CD4-positive, alpha-beta T cell (primary cell): Measurements from ENCODE around the gene VEGFB. TPM values are rescaled to one million over a fixed set of nuclear protein-coding genes. Genes with fewer than 3 reads are reported as not detected.

Experiments
- ATAC-seq: fragments of 200-7000 bp; cut with Tn5 transposase; one replicate; pipeline ENCODE4 v1.10.0; 2022; ENCODE audit warnings: mild to moderate bottlenecking; ENCODE audit not compliant: poor library complexity
- CTCF ChIA-PET: fragments of 350-600 bp; sonication (Branson Sonifier 250); formaldehyde crosslinking; loops from one replicate; lab custom pipeline; 2021; ENCODE audit warnings: antibody characterized with exemption, inconsistent platforms; lab: Charles Lee
- POLR2A ChIA-PET: fragments of 350-600 bp; sonication (Branson Sonifier 250); formaldehyde crosslinking; loops from one replicate; lab custom pipeline; 2021; ENCODE audit warnings: antibody characterized with exemption, inconsistent platforms; lab: Charles Lee
- DNase-seq, 14 experiments: peaks; one replicate each; pipeline ENCODE4 v3.0.0-alpha.2; 2013 to 2020; ENCODE audit warnings: mixed read lengths in 2 of 14
- H3K27ac ChIP-seq, 2 donors: one replicate each; pipeline versions ENCODE4 v1.5.1 to v1.7.0; 2013; ENCODE audit warnings: low read length in 2 of 2, low read depth in 1 of 2, mild to moderate bottlenecking in 1 of 2
- H3K27me3 ChIP-seq, 2 experiments: 1 replicate in 1 of 2; 2 replicates in 1 of 2; pipeline versions ENCODE4 v1.6.1 to v1.7.0; 2013; ENCODE audit warnings: low read length in 2 of 2, control low read depth in 1 of 2, mild to moderate bottlenecking in 1 of 2, moderate library complexity in 1 of 2; ENCODE audit not compliant: insufficient read depth in 2 of 2, control insufficient read depth in 1 of 2
- H3K36me3 ChIP-seq: one replicate; pipeline ENCODE4 v1.6.1; 2013; ENCODE audit warnings: low read length, control low read depth; ENCODE audit not compliant: insufficient read depth
- H3K4me1 ChIP-seq: one replicate; pipeline ENCODE4 v1.6.1; 2013; ENCODE audit warnings: low read length, control low read depth; ENCODE audit not compliant: insufficient read depth
- H3K4me3 ChIP-seq: one replicate; pipeline ENCODE4 v1.5.1; 2013; ENCODE audit warnings: mild to moderate bottlenecking, low read length, moderate library complexity
- H3K9me3 ChIP-seq, 2 experiments: 1 replicate in 1 of 2; 2 replicates in 1 of 2; pipeline versions ENCODE4 v1.6.1 to v1.7.0; 2013; ENCODE audit warnings: low read length in 2 of 2, mild to moderate bottlenecking in 2 of 2, control low read depth in 1 of 2, moderate library complexity in 1 of 2; ENCODE audit not compliant: control insufficient read depth in 1 of 2, insufficient read depth in 1 of 2
- H3K27ac Mint-ChIP-seq: one replicate; pipeline ENCODE4 v1.8.0; 2020; ENCODE audit warnings: mixed read lengths
- H3K27me3 Mint-ChIP-seq: one replicate; pipeline ENCODE4 v1.8.0; 2021; ENCODE audit warnings: mixed read lengths
- H3K36me3 Mint-ChIP-seq: one replicate; pipeline ENCODE4 v1.8.0; 2021; ENCODE audit warnings: low read depth, mixed read lengths
- H3K4me1 Mint-ChIP-seq: one replicate; pipeline ENCODE4 v1.8.0; 2021; ENCODE audit warnings: low read depth, mixed read lengths
- H3K4me3 Mint-ChIP-seq: one replicate; pipeline ENCODE4 v1.8.0; 2020; ENCODE audit warnings: mild to moderate bottlenecking, mixed read lengths
- H3K9me3 Mint-ChIP-seq: one replicate; pipeline ENCODE4 v1.8.0; 2020; ENCODE audit warnings: mixed read lengths
- intact Hi-C, 2 experiments: fragments of 100-400 bp; cut with DNase I in 1 of 2; cut with micrococcal nuclease in 1 of 2; formaldehyde crosslinking; loops; one replicate each; pipeline versions ENCODE4 v1.15.1 to v1.9.0; 2023 to 2025; cut with DNase I, micrococcal nuclease
- total RNA-seq, 174 experiments: library from RNA in 2 of 174; stranded (reverse) in 2 of 174; gene quantifications; one replicate each; pipeline ENCODE4 v1.2.3 and lab custom pipeline; 2021 to 2026
- TF ChIP-seq, protein P1 (sequence below): fragments of 200-600 bp; IDR thresholded peaks from one replicate; pipeline ENCODE4 v1.8.0; 2022; ENCODE audit warnings: antibody characterized with exemption, mild to moderate bottlenecking

VEGFB gene
- total RNA-seq, 2 experiments from 2014 or later: 39.7 to 48.7 TPM

DNA sequence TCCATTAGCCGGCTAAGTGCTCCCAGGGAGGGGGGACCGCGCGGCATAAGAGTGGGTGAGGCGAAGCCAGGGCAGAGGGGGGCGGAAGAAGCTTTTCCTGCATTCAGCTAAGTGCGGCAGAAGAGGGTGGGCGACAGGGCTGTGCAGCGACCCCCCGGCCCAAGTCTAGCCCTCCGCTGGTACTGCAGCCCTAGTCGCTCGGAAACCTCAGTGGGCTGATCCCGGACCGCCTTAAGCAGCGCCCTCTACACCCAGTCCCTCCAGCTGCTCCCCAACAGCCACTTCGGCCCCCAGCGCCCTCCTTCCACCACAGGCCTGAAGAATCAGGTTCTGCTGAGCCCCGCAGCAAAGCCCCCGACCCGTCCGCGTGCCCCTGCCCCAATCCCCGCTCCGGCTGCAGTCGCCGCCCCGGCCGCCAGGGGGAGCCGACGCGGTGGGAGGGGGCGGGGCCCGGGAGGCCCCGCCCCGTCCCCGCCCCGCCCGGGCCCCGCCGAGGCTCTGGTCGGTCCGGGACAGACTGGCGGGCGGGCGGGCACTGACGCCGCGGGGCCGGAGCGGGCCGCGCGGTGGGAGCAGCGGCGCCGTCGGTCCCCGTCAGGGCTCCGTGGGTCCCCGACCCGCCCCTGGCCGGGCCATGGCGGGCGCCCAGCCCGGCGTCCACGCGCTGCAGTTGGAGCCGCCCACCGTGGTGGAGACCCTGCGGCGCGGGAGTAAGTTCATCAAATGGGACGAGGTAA, 16.8 kb downstream of the VEGFB start, which contains the start of gene PLCB3:
Gene PLCB3 (plus strand): TSS at position 515 of the 737 bp plus-strand sequence. CDS start 120 bp downstream, at position 635.
- ChIA-PET CTCF (interaction anchor here (0.9 to 4.7 kb wide), 14 partner anchors 8 to 67 kb away, joined by 3 to 56 read pairs (median 5); partner anchors contain the start of genes CATSPERZ, ESRRA, FERMT3 and FKBP2), POLR2A (interaction anchor here (0.8 to 4.5 kb wide), 8 partner anchors 10 to 45 kb away, joined by 3 to 35 read pairs (median 5); partner anchors contain the start of genes BAD, FERMT3, FKBP2 and NUDT22)
- ATAC-seq (peak; percentile 72), DNase-seq (peak in 13 of 14 experiments; percentile 39 to 82 (median 60))
- no peaks in the 10 kb centered on the region for H3K36me3 Mint-ChIP-seq
- Histone ChIP-seq H3K27me3 (no peaks in the 10 kb centered on the region), H3K36me3 (no peaks in the 10 kb centered on the region), H3K4me3 (peak within 1 kb of the TSS; percentile 78), H3K9me3 (no peaks in the 10 kb centered on the region), H3K4me1 (peaks cover 44% of the 10 kb centered on the region), H3K27ac (no peak within 1 kb of the TSS)
- peak within 1 kb of the TSS; percentile 92 for H3K4me3 Mint-ChIP-seq
- peaks cover 25% of the 10 kb centered on the region for H3K4me1 Mint-ChIP-seq
- TF ChIP-seq, protein P1, sequence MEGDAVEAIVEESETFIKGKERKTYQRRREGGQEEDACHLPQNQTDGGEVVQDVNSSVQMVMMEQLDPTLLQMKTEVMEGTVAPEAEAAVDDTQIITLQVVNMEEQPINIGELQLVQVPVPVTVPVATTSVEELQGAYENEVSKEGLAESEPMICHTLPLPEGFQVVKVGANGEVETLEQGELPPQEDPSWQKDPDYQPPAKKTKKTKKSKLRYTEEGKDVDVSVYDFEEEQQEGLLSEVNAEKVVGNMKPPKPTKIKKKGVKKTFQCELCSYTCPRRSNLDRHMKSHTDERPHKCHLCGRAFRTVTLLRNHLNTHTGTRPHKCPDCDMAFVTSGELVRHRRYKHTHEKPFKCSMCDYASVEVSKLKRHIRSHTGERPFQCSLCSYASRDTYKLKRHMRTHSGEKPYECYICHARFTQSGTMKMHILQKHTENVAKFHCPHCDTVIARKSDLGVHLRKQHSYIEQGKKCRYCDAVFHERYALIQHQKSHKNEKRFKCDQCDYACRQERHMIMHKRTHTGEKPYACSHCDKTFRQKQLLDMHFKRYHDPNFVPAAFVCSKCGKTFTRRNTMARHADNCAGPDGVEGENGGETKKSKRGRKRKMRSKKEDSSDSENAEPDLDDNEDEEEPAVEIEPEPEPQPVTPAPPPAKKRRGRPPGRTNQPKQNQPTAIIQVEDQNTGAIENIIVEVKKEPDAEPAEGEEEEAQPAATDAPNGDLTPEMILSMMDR: peak; percentile 64
- no peak within 1 kb of the TSS for H3K27ac Mint-ChIP-seq
- H3K9me3 Mint-ChIP-seq: no peaks in the 10 kb centered on the region
- H3K27me3 Mint-ChIP-seq: no peaks in the 10 kb centered on the region
- intact Hi-C loops: loop anchor here (1.0 to 10.0 kb wide), 6 partner anchors 18 to 404 kb away; partner anchors contain the start of genes ESRRA (in 1 of the 2) and STIP1 (in 1 of the 2)

DNA sequence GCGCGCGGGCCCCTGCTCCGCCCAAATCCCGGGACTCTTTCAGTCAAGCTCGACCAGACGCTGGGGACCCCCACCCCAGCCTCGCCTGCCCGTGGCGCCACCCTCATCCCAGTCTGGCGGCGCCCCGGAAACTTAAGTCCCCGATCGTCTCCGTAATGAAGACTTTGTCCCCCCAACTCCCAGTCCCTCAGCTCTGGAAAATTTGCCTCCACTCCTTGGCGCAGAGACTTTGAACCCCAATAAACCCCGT, 17.3 kb downstream of the VEGFB start:
- H3K4me1 Mint-ChIP-seq: peaks cover 25% of the 10 kb centered on the region

More for the DNA sequence above, 17.3 kb downstream of the VEGFB start:
- H3K9me3 ChIP-seq: no peaks in the 10 kb centered on the region
- no peaks in the 10 kb centered on the region for H3K27me3 Mint-ChIP-seq
- no peaks in the 10 kb centered on the region for H3K27me3 ChIP-seq
- peaks cover 3% of the 10 kb centered on the region for H3K36me3 ChIP-seq
- H3K4me3 Mint-ChIP-seq: peak overlapping the region; percentile 92
- H3K9me3 Mint-ChIP-seq: no peaks in the 10 kb centered on the region
- H3K27ac ChIP-seq: no peak overlapping the region
- peak overlapping the region; percentile 78 for H3K4me3 ChIP-seq
- peak; percentile 7 for ATAC-seq
- DNase-seq: no peak
- ChIA-PET CTCF (interaction anchor here (0.9 to 4.7 kb wide), 14 partner anchors 9 to 66 kb away, joined by 3 to 56 read pairs (median 5); partner anchors contain the start of genes CATSPERZ, ESRRA, FERMT3 and FKBP2), POLR2A (interaction anchor here (0.7 to 4.5 kb wide), 7 partner anchors 11 to 493 kb away, joined by 3 to 35 read pairs (median 6); partner anchors contain the start of genes FERMT3, FKBP2, NUDT22 and TRPT1)
- intact Hi-C loops: loop anchor here (1.0 to 10.0 kb wide), 6 partner anchors 18 to 403 kb away; partner anchors contain the start of genes ESRRA (in 1 of the 2) and STIP1 (in 1 of the 2)
- TF ChIP-seq, protein P1: no peak
- no peaks in the 10 kb centered on the region for H3K36me3 Mint-ChIP-seq
- peaks cover 43% of the 10 kb centered on the region for H3K4me1 ChIP-seq
- no peak overlapping the region for H3K27ac Mint-ChIP-seq
